ENCODE results near the gene MSRB3. TPM values are rescaled to one million over a fixed set of nuclear protein-coding genes. Genes with fewer than 3 reads are reported as not detected.

The MSRB3 gene
- total RNA-seq, 1 donor from 2014 or later: 52.5 TPM

GRCh38 chr12:65511912-65512311 is 233.4 kb downstream of the MSRB3 start:
- intact Hi-C loops (cut with DNase I): no loop called here
- Histone ChIP-seq H3K9me3 (no peaks in the 10 kb centered on the region), H3K36me3 (no peaks in the 10 kb centered on the region), H3K27ac (no peak overlapping the region), H3K4me3 (no peak overlapping the region), H3K27me3 (no peaks in the 10 kb centered on the region), H3K4me1 (peaks cover 15% of the 10 kb centered on the region)
- TF ChIP-seq CTCF (IDR thresholded peaks at IDR 0.05) (no peak), POLR2A (IDR thresholded peaks at IDR 0.05) (no peak), POLR2AphosphoS5 (IDR thresholded peaks at IDR 0.05; ENCODE audit: insufficient read depth in 1 of 2, low read depth in 1 of 2) (no peak)
- no peak for DNase-seq (ENCODE audit: extremely low spot score in 2 of 2)

Other genes starting within 250 kb of the MSRB3 start
- 27.3 TPM for gene WIF1, start 157.4 kb upstream of the MSRB3 start, total RNA-seq
- 35.8 TPM for gene LEMD3, start 109.1 kb upstream of the MSRB3 start, total RNA-seq